CD14-positive monocyte (primary cell): Measurements from ENCODE around the gene MTRF1. TPM values are rescaled to one million over a fixed set of nuclear protein-coding genes. Genes with fewer than 3 reads are reported as not detected.

Experiments used
- DNase-seq, 3 donors: peaks; one replicate each; pipeline ENCODE4 v3.0.0-alpha.2; 2011 to 2022
- H2AFZ ChIP-seq: 2 replicates; pipeline ENCODE4 v1.6.0; 2012; ENCODE audit warnings: mild to moderate bottlenecking, low read depth, low read length, inconsistent platforms; ENCODE audit not compliant: insufficient read depth, poor library complexity, severe bottlenecking
- H3K27ac ChIP-seq, 2 donors: 1 replicate in 1 of 2; 2 replicates in 1 of 2; pipeline ENCODE4 v1.5.1; 2012 to 2013; ENCODE audit warnings: low read length in 2 of 2, control low read depth in 1 of 2, inconsistent platforms in 1 of 2, low read depth in 1 of 2, mild to moderate bottlenecking in 1 of 2
- H3K27me3 ChIP-seq, 2 donors: one replicate each; pipeline versions ENCODE4 v1.6.0 to v1.6.1; 2011 to 2013; ENCODE audit warnings: low read length in 2 of 2; ENCODE audit not compliant: control insufficient read depth in 2 of 2, insufficient read depth in 2 of 2
- H3K36me3 ChIP-seq, 2 donors: replicated peaks in 1 of 2; 1 replicate in 1 of 2; 2 replicates in 1 of 2; pipeline versions ENCODE4 v1.5.1 to v1.6.1; 2012 to 2013; ENCODE audit warnings: low read length in 2 of 2, control low read depth in 1 of 2, inconsistent platforms in 1 of 2, mild to moderate bottlenecking in 1 of 2; ENCODE audit not compliant: insufficient read depth in 2 of 2, control insufficient read depth in 1 of 2
- H3K4me1 ChIP-seq, 2 donors: 1 replicate in 1 of 2; 2 replicates in 1 of 2; pipeline versions ENCODE4 v1.5.1 to v1.6.1; 2012 to 2013; ENCODE audit warnings: low read length in 2 of 2, control low read depth in 1 of 2, inconsistent platforms in 1 of 2, mild to moderate bottlenecking in 1 of 2, moderate library complexity in 1 of 2; ENCODE audit not compliant: insufficient read depth in 2 of 2, control insufficient read depth in 1 of 2
- H3K4me2 ChIP-seq: replicated peaks from 2 replicates; pipeline ENCODE3; 2012; ENCODE audit warnings: low read length, moderate library complexity, mild to moderate bottlenecking; ENCODE audit not compliant: poor library complexity, severe bottlenecking; ENCODE audit errors: extremely low read depth
- H3K4me3 ChIP-seq, 3 experiments: fragments of 200-600 bp in 1 of 3; sonication (generic) in 1 of 3; replicated peaks in 1 of 3; 1 replicate in 2 of 3; 2 replicates in 1 of 3; pipeline ENCODE4 v1.5.1; 2011 to 2013; ENCODE audit warnings: low read length in 3 of 3, mild to moderate bottlenecking in 3 of 3, control low read depth in 2 of 3, low read depth in 2 of 3, inconsistent platforms in 1 of 3, moderate library complexity in 1 of 3
- H3K79me2 ChIP-seq: 2 replicates; pipeline ENCODE4 v1.6.0; 2012; ENCODE audit warnings: mild to moderate bottlenecking, control low read depth, inconsistent platforms, low read length, moderate library complexity; ENCODE audit not compliant: insufficient read depth
- H3K9ac ChIP-seq: 2 replicates; pipeline ENCODE4 v1.6.0; 2017; ENCODE audit warnings: low read length, mild to moderate bottlenecking; ENCODE audit not compliant: insufficient read depth, poor library complexity, severe bottlenecking
- H3K9me3 ChIP-seq, 2 donors: replicated peaks in 1 of 2; 1 replicate in 1 of 2; 2 replicates in 1 of 2; pipeline versions ENCODE4 v1.5.1 to v1.6.1; 2012 to 2013; ENCODE audit warnings: low read length in 2 of 2, control low read depth in 1 of 2; ENCODE audit not compliant: control insufficient read depth in 1 of 2, insufficient read depth in 1 of 2
- H4K20me1 ChIP-seq: 2 replicates; pipeline ENCODE4 v1.6.0; 2012; ENCODE audit warnings: mild to moderate bottlenecking, low read length, control low read depth, moderate library complexity; ENCODE audit not compliant: insufficient read depth
- H3K27ac Mint-ChIP-seq, 7 donors: one replicate each; pipeline ENCODE4 v1.8.0; 2020; ENCODE audit warnings: mild to moderate bottlenecking in 7 of 7, mixed read lengths in 7 of 7, moderate library complexity in 6 of 7, inconsistent platforms in 2 of 7
- H3K27me3 Mint-ChIP-seq, 3 donors: one replicate each; pipeline ENCODE4 v1.8.0; 2021 to 2022; ENCODE audit warnings: low read depth in 3 of 3, mild to moderate bottlenecking in 3 of 3, mixed read lengths in 3 of 3, moderate library complexity in 3 of 3, inconsistent platforms in 1 of 3
- H3K36me3 Mint-ChIP-seq, 2 donors: one replicate each; pipeline ENCODE4 v1.8.0; 2020; ENCODE audit warnings: mixed read lengths in 2 of 2, inconsistent platforms in 1 of 2, mild to moderate bottlenecking in 1 of 2
- H3K4me1 Mint-ChIP-seq: one replicate; pipeline ENCODE4 v1.8.0; 2020; ENCODE audit warnings: mild to moderate bottlenecking, mixed read lengths
- H3K4me3 Mint-ChIP-seq, 2 donors: one replicate each; pipeline ENCODE4 v1.8.0; 2020; ENCODE audit warnings: mild to moderate bottlenecking in 2 of 2, mixed read lengths in 2 of 2, moderate library complexity in 1 of 2
- H3K9me3 Mint-ChIP-seq, 7 donors: one replicate each; pipeline ENCODE4 v1.8.0; 2020 to 2022; ENCODE audit warnings: mixed read lengths in 7 of 7, mild to moderate bottlenecking in 6 of 7, moderate library complexity in 6 of 7, inconsistent platforms in 2 of 7
- WGBS: methylation state at CpG from one replicate; pipeline ENCODE4 v1.1.5; 2013; ENCODE audit warnings: missing lambda C conversion rate; ENCODE audit not compliant: insufficient coverage; 5-methylcytosine and 5-hydroxymethylcytosine counted together
- intact Hi-C, 2 donors: fragments of 100-400 bp; cut with micrococcal nuclease; formaldehyde crosslinking; loops; one replicate each; pipeline versions ENCODE4 v1.15.0 to v1.15.1; 2023
- polyA plus RNA-seq, 3 donors: library from polyadenylated mRNA; depleted of rRNA in 1 of 3; unstranded in 2 of 3; stranded (reverse) in 1 of 3; fragments of 300-500 nt in 2 of 3; fragments of >200 nt in 1 of 3; fragmentation: Illumina TruSeq in 2 of 3; gene quantifications; 1 replicate in 2 of 3; 2 replicates in 1 of 3; pipeline ENCODE4 v1.2.3, GENCODE V29; 2012 to 2021
- TF ChIP-seq, protein P1 (sequence below): fragments of 200-600 bp; IDR thresholded peaks from one replicate; pipeline ENCODE4 v1.8.0; 2022; ENCODE audit warnings: antibody characterized with exemption, mild to moderate bottlenecking

Gene MTRF1
- polyA plus RNA-seq, 3 donors = 4.0 to 17.2 (median 6.0) TPM

DNA sequence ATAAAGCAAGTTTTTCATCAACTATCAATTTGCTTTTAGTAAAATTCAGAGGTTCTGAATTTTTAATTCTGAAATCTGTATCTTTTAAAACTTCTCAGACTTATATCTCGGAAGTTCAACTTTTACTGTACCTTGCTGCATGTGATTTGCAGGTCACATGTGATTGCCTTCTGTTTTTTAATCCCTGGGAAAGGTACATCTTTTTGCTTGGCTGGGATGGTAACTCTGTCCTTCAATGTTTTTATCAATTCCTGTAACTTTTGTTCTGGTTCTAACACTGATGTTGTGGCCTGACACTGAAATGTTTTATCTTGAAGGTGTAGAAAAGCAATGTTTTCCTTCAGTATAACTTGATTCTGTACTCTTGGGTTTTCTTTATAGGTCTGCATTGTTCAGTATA, 31.5 kb upstream of the MTRF1 start:
- no peak overlapping the region for H3K27ac Mint-ChIP-seq
- intact Hi-C loops = no loop called here

DNA sequence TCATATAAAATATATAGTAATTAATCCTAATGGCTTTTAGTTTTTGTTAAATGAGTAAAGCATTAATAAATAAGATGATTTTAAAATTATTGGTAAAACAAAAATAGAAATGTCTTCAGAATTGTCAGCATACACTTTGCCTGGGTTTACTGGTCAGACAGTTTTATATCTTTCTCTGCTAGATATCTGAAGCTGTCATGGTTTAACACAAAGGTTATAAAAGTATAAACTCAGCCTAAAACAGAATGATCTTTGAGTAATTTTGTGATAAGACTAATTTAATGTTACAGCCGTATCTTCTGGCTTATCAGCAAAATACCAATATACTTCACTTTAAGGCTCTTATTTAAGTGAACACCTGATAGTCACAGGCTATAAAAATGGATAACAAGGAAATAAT, 29.9 kb upstream of the MTRF1 start:
- Mint-ChIP-seq H3K27me3 (peaks cover 0 to 1% (median 0%) of the 10 kb centered on the region in 3 donors), H3K36me3 (no peaks in the 10 kb centered on the region), H3K27ac (no peak overlapping the region), H3K4me3 (no peak overlapping the region), H3K9me3 (peaks cover 0 to 31% (median 9%) of the 10 kb centered on the region in 7 donors), H3K4me1 (peaks cover 6% of the 10 kb centered on the region)
- intact Hi-C loops = no loop called here
- H3K79me2 ChIP-seq = no peaks in the 10 kb centered on the region
- no peak overlapping the region for H3K27ac ChIP-seq
- no peak overlapping the region for H3K9ac ChIP-seq
- H3K9me3 ChIP-seq = peaks cover 0 to 6% of the 10 kb centered on the region in 2 donors
- H4K20me1 ChIP-seq = no peaks in the 10 kb centered on the region
- H3K36me3 ChIP-seq = no peaks in the 10 kb centered on the region
- H3K4me2 ChIP-seq = no peak overlapping the region
- H3K4me1 ChIP-seq = peaks cover 0 to 3% of the 10 kb centered on the region in 2 donors
- H2AFZ ChIP-seq = no peak overlapping the region
- DNase-seq = no peak
- TF ChIP-seq, protein P1, sequence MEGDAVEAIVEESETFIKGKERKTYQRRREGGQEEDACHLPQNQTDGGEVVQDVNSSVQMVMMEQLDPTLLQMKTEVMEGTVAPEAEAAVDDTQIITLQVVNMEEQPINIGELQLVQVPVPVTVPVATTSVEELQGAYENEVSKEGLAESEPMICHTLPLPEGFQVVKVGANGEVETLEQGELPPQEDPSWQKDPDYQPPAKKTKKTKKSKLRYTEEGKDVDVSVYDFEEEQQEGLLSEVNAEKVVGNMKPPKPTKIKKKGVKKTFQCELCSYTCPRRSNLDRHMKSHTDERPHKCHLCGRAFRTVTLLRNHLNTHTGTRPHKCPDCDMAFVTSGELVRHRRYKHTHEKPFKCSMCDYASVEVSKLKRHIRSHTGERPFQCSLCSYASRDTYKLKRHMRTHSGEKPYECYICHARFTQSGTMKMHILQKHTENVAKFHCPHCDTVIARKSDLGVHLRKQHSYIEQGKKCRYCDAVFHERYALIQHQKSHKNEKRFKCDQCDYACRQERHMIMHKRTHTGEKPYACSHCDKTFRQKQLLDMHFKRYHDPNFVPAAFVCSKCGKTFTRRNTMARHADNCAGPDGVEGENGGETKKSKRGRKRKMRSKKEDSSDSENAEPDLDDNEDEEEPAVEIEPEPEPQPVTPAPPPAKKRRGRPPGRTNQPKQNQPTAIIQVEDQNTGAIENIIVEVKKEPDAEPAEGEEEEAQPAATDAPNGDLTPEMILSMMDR = no peak
- H3K4me3 ChIP-seq = no peak overlapping the region
- no peaks in the 10 kb centered on the region for H3K27me3 ChIP-seq
- no CpG with 5 or more reads among the region's 1 CpG for WGBS

More for the DNA sequence above, 31.5 kb upstream of the MTRF1 start:
- Histone ChIP-seq H3K36me3 (no peaks in the 10 kb centered on the region), H3K27ac (no peak overlapping the region), H3K9ac (no peak overlapping the region), H3K4me3 (no peak overlapping the region), H4K20me1 (no peaks in the 10 kb centered on the region), H3K4me1 (no peaks in the 10 kb centered on the region), H3K27me3 (no peaks in the 10 kb centered on the region), H3K9me3 (peaks cover 0 to 6% of the 10 kb centered on the region in 2 donors), H3K4me2 (no peak overlapping the region), H2AFZ (no peak overlapping the region), H3K79me2 (no peaks in the 10 kb centered on the region)
- TF ChIP-seq, protein P1 = no peak
- Mint-ChIP-seq H3K4me1 (no peaks in the 10 kb centered on the region), H3K36me3 (no peaks in the 10 kb centered on the region), H3K4me3 (no peak overlapping the region), H3K27me3 (peaks cover 0 to 2% (median 1%) of the 10 kb centered on the region in 3 donors), H3K9me3 (peaks cover 0 to 30% (median 9%) of the 10 kb centered on the region in 7 donors)
- DNase-seq = no peak
- no CpG with 5 or more reads among the region's 1 CpG for WGBS
